Measurements from ENCODE around the gene CEBPZOS. TPM values are rescaled to one million over a fixed set of nuclear protein-coding genes. Genes with fewer than 3 reads are reported as not detected.

CEBPZOS gene
- total RNA-seq, 1 experiment from 2014 or later, result 46.5 TPM

DNA sequence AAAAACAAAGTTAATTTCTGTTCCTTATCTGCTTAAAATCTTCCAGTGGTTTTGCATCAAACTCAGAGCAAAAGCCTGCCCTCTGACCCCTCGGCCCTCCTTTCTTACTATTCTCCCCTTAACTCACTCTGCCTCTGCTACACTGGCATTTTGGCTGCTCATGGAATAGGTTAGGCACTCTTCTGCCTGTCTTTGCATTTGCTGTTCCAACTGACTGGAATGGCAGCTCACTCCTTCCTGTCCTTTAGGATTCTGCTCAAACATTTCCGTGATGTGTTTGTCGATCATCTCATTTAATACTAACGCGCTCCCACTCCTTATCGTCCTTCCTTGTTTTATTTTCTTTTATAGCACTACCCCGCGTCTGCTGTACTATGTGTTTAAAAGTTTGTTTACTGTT is 34.3 kb downstream of the CEBPZOS start:
- Histone ChIP-seq H3K27me3 (ENCODE audit: insufficient read depth, low read depth) (no peaks in the 10 kb centered on the region), H3K4me3 (peak overlapping the region; percentile 88), H3K27ac (peak overlapping the region; percentile 67; the same call in 1 of the 2 replicates), H2AFZ (peak overlapping the region; percentile 99), H3K36me3 (ENCODE audit: low read depth) (peaks cover 20% of the 10 kb centered on the region; the same call in 1 of the 2 replicates), H3K4me2 (peak overlapping the region; percentile 96), H3K9me2 (ENCODE audit: insufficient read depth) (no peaks in the 10 kb centered on the region), H3K9me3 (ENCODE audit: insufficient read depth, low read depth) (no peaks in the 10 kb centered on the region), H3K79me2 (ENCODE audit: low read depth) (peaks cover 93% of the 10 kb centered on the region), H4K20me1 (ENCODE audit: insufficient read depth) (peaks cover 13% of the 10 kb centered on the region; the same call in 1 of the 2 replicates), H3K4me1 (replicated peaks; ENCODE audit: insufficient read depth) (peaks cover 26% of the 10 kb centered on the region), H3F3A (ENCODE audit: insufficient read depth, low read depth) (peaks cover 4% of the 10 kb centered on the region; the same call in 1 of the 2 replicates)
- no peak for DNase-seq
- intact Hi-C loops (cut with micrococcal nuclease; ENCODE audit: unreplicated experiment), result loop anchor here (5.0 kb wide), 1 partner anchor 73 kb away; the partner anchor contains the start of gene EIF2AK2
- CTCF ChIA-PET, result no interaction called here
- POLR2A ChIA-PET (ENCODE audit: unreplicated experiment), result no interaction called here
- BruUV-seq (replicated peaks), result no TSS peak
- TF ChIP-seq, protein P1, sequence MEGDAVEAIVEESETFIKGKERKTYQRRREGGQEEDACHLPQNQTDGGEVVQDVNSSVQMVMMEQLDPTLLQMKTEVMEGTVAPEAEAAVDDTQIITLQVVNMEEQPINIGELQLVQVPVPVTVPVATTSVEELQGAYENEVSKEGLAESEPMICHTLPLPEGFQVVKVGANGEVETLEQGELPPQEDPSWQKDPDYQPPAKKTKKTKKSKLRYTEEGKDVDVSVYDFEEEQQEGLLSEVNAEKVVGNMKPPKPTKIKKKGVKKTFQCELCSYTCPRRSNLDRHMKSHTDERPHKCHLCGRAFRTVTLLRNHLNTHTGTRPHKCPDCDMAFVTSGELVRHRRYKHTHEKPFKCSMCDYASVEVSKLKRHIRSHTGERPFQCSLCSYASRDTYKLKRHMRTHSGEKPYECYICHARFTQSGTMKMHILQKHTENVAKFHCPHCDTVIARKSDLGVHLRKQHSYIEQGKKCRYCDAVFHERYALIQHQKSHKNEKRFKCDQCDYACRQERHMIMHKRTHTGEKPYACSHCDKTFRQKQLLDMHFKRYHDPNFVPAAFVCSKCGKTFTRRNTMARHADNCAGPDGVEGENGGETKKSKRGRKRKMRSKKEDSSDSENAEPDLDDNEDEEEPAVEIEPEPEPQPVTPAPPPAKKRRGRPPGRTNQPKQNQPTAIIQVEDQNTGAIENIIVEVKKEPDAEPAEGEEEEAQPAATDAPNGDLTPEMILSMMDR (conservative IDR thresholded peaks at IDR 0.05), result no peak

DNA sequence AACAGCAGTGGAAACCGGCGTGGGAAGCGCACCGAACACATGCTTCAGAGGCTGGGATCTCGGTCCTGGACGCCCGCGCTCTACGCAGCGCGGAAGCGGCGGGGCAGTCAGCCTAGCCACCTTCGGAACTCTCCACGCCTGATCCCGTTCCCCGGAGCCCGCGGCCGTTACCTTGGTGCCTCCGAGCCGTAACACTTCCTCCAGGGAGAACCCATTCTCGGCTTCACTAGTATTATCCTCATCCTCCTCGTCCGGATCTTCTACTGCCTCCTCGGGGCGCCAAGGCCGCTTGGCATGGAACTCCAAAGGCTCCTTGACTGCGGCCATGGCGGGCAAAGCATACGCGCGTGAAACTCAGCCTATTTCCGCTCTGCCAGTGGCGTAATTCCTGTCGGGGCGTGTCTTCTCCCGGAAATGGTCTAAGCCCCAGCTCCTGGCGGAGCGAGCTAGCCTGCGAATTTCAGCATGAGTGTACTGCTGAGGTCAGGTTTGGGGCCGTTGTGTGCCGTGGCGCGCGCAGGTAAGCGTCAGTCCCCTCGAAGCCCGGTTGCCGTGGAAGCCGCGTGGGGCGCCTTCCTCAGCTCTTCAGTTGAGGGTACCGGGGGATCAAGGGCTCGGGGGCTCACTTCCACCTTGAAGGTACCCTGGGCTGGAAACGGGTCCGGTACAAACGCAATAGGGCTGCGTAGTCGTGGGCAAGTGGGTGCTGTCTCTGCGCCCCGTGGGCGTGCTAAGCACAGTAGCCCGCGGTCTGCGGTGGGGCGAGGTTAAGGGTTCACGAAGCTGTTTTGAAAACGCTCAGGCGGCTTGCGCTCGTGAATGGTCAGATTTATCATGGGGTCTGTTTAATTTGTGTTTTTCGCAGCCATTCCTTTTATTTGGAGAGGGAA is 35.2 kb downstream of the CEBPZOS start, which contains the start of the genes CEBPZ and NDUFAF7:
TSS of gene CEBPZ (minus strand) at position 356 of the 890 bp plus-strand sequence. CDS start at position 327, 29 bp downstream.
TSS of gene NDUFAF7 (plus strand) at position 418 of the 890 bp plus-strand sequence. CDS start at position 466, 48 bp downstream.
- Histone ChIP-seq H3K4me2 (peak within 1 kb of the TSS; percentile 96), H3K4me3 (peak within 1 kb of the TSS; percentile 88), H4K20me1 (ENCODE audit: insufficient read depth) (peaks cover 8% of the 10 kb centered on the region; the same call in 1 of the 2 replicates), H3K27ac (peak within 1 kb of the TSS; percentile 67), H3K36me3 (ENCODE audit: low read depth) (peaks cover 20% of the 10 kb centered on the region; the same call in 1 of the 2 replicates), H3K4me1 (replicated peaks; ENCODE audit: insufficient read depth) (peaks cover 26% of the 10 kb centered on the region), H3K79me2 (ENCODE audit: low read depth) (peaks cover 88% of the 10 kb centered on the region), H3K9me2 (ENCODE audit: insufficient read depth) (no peaks in the 10 kb centered on the region), H3K27me3 (ENCODE audit: insufficient read depth, low read depth) (no peaks in the 10 kb centered on the region), H3F3A (ENCODE audit: insufficient read depth, low read depth) (peaks cover 4% of the 10 kb centered on the region; the same call in 1 of the 2 replicates), H2AFZ (peak within 1 kb of the TSS; percentile 99), H3K9me3 (ENCODE audit: insufficient read depth, low read depth) (no peaks in the 10 kb centered on the region)
- ChIA-PET CTCF (no interaction called here), POLR2A (ENCODE audit: unreplicated experiment) (interaction anchor here (0.7 kb wide), 1 partner anchor 10 kb away, joined by 4 read pairs; no protein-coding TSS in a partner anchor)
- no peak for TF ChIP-seq EZH2 (IDR thresholded peaks at IDR 0.05; ENCODE audit: low read depth)
- TF ChIP-seq, protein P1 (conservative IDR thresholded peaks at IDR 0.05), result no peak
- intact Hi-C loops (cut with micrococcal nuclease; ENCODE audit: unreplicated experiment), result loop anchor here (5.0 kb wide), 1 partner anchor 74 kb away; the partner anchor contains the start of gene EIF2AK2
- BruUV-seq (replicated peaks), result TSS peak; percentile 60
- peak; percentile 83 to 95 for DNase-seq

DNA sequence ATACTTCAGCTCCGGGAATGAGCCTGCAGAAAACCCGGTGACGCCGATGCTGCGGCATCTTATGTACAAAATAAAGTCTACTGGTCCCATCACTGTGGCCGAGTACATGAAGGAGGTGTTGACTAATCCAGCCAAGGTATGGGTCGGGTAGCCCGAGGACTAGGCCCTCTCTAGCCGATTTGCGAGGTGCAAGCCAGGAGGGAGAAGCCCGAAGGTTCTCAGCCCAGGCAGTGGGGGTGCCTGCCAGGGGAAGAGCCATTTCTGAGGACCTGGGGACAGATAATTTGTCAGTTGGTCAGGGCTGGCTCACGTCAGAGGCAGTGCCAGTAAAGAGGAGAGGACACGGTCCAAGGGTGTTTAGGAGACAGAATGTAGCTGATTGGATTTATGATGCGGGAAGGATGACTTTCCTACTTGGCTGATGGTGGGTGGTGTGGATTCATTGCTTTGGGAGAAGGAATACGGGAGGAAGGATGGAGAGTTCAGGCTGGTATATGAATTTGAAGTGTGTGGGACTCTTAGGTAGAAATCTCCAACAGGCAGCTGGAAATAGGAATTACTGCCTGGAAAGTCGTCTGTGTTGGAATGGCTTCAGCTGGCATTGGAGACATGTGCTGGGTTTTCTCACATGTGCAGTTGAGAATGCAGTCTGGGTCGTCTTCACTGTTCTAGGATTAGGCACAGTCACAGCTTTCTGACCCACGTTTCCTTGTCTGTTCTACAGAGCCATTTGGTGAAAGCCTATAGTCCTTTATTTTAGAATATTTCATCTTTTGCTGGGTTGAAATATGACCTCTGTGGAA is 36.0 kb downstream of the CEBPZOS start:
- intact Hi-C loops (cut with micrococcal nuclease; ENCODE audit: unreplicated experiment), result loop anchor here (5.0 kb wide), 1 partner anchor 75 kb away; the partner anchor contains the start of gene EIF2AK2
- no peak for TF ChIP-seq EZH2 (IDR thresholded peaks at IDR 0.05; ENCODE audit: low read depth)
- TF ChIP-seq, protein P1 (conservative IDR thresholded peaks at IDR 0.05), result no peak
- Histone ChIP-seq H3K4me1 (replicated peaks; ENCODE audit: insufficient read depth) (peaks cover 26% of the 10 kb centered on the region), H3K9me2 (ENCODE audit: insufficient read depth) (no peaks in the 10 kb centered on the region), H3K36me3 (ENCODE audit: low read depth) (peaks cover 12% of the 10 kb centered on the region; the same call in 1 of the 2 replicates), H4K20me1 (ENCODE audit: insufficient read depth) (peaks cover 7% of the 10 kb centered on the region; the same call in 1 of the 2 replicates), H3K27me3 (ENCODE audit: insufficient read depth, low read depth) (no peaks in the 10 kb centered on the region), H3K9me3 (ENCODE audit: insufficient read depth, low read depth) (no peaks in the 10 kb centered on the region), H3K4me2 (peak overlapping the region; percentile 96), H3K4me3 (peak overlapping the region; percentile 88), H3F3A (ENCODE audit: insufficient read depth, low read depth) (peaks cover 4% of the 10 kb centered on the region; the same call in 1 of the 2 replicates), H3K27ac (peak overlapping the region; percentile 67), H2AFZ (peak overlapping the region; percentile 99), H3K79me2 (ENCODE audit: low read depth) (peaks cover 79% of the 10 kb centered on the region)
- no peak for DNase-seq
- ChIA-PET CTCF (no interaction called here), POLR2A (ENCODE audit: unreplicated experiment) (interaction anchor here (0.5 kb wide), 1 partner anchor 51 kb away, joined by 3 read pairs; no protein-coding TSS in a partner anchor)
- BruUV-seq (replicated peaks), result no TSS peak

Data from PC-9 (cell line).